GM18526 (cell line): ENCODE data around the gene CTNNA3.

Source experiments
- POLR2A ChIP-seq: IDR thresholded peaks from 3 replicates; pipeline ENCODE4 v1.6.1; 2011; ENCODE audit not compliant: insufficient read length; ENCODE audit errors: extremely low read depth

The CTNNA3 gene

DNA sequence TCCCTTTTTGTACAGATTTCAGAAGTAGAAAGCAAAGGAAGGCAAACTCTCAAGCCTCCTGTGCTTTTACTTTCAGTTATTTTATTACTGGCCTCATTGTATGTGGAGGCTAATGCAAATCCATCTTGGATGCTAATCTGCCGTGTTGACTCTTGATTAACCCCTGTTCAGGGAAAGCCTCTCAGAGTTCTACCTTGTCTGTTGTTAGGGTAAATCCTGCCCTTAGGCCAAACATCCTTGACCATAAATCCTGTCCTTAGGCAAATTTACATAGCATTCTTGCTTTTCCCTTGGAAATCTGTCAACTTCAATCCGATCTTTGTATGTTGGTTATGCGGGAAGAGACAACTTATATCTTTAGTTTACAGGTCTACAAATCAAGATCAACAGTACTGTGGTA is 1480.1 kb downstream of the CTNNA3 start:
- no peak for TF ChIP-seq POLR2A

DNA sequence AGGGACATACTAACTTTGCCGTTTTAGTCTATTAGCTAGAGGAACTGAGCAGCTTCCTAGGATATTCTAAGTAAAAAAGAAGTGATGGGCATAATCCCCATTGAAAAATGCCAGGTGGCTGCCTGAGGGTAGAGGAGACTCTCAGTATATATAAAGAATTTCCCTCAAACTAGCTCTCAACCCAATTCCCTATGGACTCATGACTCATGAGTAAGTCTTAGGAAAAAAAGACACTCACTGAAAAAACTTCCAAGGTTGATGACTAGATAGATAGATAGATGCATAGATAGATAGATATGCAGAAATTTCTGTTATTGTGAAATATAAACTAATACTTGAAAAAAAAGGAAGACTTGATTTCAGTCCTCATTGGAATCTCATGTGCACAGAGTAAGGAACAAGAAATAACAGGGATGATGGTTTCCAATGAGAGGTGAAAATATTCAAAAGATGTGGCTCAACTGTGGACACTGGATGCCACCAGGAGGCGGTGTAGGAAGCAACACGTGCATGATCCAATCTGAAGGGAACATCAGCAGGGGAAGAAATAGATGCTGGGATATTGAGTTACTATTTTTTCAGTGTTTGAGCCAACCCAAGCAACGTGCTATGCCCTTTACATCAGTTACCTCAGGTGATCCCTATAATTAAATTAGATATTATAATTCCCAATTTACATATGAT is 1481.1 kb downstream of the CTNNA3 start:
- no peak for TF ChIP-seq POLR2A

DNA sequence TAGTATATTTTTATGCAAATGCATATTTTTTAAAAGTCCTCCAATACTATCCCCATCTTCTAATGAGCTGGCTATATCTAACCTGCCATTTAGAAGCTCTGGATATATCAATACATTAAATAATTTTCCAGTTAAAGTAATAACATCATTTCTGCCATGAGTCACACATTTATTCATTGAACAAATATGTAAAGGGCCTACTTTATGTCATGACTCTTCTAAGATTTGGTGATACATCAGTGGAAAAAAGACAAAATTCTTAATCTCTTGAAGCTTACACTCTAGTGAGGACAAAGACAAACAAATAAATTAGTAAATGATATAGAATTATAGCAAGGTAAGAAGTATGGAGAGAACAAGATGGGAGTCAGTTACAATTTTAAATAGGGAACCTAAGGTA is 1487.0 kb downstream of the CTNNA3 start:
- TF ChIP-seq POLR2A, result no peak

DNA sequence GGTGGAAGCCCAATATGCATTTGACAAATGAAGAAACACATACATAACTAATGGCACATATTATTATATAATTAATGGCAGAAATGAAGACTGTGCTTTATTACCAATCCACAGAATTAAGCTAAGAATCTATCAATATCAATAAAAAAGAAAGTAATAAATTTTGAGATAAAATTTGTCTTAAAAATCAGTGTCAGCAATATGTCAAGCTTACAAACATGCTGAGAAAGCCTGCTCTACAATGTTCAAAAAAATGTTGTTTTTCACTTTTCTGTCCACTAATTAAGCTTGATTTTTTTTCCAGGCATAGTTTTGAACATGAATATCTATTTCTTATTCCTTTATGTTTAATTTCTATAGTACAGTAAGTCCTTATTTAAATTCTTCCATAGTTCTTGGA is 1491.2 kb downstream of the CTNNA3 start:
- TF ChIP-seq POLR2A, result no peak

DNA sequence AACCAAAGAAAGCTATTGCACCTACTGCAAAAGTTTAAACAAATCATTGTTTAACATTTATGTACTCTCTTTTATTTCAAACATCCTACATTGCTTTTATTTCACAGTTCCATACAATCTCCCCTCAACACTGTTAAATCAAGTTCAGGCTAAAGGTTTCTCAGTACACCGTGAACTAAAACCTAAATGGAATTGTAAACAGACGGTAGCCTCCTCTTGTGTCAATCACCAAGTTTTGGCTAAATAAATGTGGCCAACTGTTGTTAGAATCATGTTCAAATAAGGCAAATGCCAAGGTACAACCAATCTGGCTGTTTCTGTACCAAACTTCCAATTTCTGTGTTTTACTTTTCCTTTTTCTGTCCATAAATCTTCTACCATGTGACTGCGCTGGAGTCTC is 1493.9 kb downstream of the CTNNA3 start:
- TF ChIP-seq POLR2A, result no peak

DNA sequence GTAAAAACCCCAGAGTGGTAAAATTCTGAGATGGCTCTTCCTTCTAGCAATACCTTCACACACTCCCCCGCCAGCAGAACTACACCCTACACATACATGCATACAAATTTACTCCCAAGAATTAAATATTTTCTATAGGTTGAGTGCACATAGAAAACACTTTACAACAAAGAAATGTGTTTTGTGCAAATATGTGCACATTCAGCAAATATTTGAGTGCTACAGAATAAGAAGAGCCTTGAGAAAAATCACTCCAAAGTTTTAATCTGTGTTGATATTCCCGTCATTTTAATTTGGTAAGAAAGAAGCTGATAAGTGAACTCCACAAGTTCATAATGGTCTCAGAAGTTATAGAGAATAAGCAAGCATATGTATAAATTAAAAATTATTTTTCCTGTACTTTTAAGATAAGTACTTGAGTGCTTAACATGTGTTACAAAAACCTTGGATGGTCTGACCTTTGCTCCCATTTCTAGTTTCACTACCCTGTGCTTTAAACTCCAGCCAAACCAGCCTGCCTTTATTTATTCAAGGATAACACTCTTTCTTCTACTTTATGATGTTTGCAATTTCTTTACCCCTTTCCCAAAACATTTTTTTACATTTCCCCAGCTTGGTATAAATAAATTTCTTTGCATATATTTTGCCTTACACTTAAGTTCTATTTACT is 1503.7 kb downstream of the CTNNA3 start:
- no peak for TF ChIP-seq POLR2A

DNA sequence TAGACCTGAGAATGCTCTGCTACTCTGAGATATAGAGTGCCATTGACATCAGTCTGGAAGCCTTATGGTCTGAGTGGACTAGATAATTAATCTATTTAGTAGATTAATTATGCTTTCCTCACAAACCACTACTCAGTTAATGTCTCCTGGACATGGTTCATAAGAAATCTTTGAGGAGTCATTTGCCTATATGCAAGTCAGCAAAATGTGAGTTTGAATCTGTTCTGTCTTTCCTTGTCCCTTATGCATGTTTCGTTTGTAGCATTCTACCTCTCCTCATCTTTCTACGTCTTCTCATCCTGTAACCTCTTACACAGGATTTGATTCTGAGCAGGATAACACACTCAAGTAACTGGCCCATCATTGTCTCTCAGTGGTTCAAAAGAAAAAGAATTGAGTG is 1505.6 kb downstream of the CTNNA3 start:
- no peak for TF ChIP-seq POLR2A

DNA sequence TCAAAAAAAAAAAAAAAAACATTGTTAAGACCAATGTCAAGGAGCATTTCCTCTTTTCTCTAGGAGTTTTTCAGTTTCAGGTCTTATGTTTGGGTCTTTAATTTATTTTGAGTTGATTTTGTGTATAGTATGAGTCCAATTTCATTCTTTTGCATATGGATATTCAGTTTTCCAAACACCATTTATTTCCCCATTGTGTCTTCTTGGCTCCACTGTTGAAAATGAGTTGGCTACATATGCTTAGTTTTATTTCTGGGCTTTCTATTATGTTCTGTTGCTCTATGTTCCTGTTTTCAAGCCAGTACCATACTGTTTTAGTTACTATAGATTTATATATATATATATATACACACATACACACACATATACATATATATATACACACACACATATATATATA is 1506.7 kb downstream of the CTNNA3 start:
- TF ChIP-seq POLR2A, result no peak

DNA sequence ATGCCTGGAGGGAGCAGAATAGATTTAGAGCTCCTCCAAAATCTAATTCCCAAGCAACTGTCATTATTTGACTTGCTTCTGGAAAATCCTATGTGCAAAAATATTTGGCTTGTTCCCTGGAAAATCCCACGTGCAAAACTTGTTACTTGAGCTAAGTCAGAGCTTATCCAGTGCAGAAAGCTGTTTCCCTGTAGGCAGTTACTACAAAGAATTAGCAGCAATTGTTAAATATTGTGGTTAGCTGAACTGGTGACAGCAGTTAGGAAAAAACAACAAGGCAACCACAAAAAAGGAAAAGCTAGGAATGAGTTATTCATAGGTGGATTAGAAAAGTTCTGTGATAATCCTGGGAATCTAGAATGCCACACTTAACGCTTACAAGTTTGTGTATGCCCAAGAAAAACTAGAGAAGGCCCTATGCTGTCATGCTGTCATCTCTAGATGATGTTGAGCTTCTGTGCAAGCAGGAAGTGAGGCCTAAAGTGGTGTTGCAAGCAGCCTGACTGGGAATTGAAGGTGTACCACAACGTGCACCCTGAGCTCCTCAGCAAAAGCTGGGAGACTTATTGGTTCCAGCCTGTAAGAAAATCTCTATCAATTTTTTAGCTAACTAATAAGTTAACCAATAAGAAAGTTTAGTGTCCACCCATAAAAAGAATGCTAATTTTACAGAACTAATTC is 1508.8 kb downstream of the CTNNA3 start:
- no peak for TF ChIP-seq POLR2A

DNA sequence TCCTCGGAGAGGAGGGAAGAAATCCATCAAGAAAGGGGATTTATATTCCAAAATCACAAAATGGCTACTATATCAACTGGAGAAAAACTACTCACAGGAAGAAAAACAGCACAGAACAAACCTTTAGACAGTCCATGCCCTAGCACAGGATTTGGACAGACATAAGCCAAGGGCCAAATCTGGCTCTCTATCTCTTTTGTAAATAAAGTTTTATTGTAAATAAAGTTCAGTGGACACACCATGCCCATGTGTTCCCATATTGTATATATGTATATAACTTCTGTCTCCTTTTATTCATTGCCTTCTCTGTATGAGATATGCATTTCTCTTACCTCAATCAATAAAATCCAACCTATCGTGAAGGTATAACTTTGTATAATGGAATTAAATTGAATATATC is 1513.0 kb downstream of the CTNNA3 start:
- TF ChIP-seq POLR2A, result no peak

DNA sequence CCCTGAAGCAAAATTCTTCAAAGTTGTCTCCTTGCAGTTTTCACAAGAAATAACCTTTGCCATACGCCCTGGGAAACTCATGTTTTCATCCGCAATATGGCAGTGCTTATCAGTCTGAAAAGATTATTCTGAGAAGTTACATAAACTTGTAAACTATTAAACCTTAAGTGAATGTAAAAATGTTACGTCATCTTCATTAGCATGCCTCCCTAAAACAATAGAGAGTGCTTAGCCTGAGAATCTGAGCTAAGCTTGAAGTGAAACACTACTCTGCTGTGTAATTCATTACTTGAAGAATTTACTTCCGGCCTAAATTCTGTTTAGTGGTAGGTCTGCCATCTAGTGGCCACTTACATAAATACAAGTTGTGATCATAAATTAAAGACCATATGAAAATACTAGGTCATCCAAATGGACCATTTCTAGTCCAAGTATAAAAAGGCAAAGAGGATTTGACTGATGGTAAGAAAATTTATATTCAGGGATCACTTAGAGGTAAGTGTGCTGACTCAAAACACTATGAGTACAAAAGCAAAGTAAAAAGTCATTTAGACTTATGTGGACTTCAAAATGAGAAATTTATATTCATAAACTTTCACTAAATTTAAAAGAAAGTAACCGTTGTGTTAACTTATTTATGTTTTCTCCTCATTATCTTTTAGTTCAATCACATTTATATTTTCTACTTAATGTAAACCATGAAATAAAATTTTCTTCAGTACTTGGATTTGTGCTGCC is 1515.2 kb downstream of the CTNNA3 start:
- TF ChIP-seq POLR2A, result no peak

DNA sequence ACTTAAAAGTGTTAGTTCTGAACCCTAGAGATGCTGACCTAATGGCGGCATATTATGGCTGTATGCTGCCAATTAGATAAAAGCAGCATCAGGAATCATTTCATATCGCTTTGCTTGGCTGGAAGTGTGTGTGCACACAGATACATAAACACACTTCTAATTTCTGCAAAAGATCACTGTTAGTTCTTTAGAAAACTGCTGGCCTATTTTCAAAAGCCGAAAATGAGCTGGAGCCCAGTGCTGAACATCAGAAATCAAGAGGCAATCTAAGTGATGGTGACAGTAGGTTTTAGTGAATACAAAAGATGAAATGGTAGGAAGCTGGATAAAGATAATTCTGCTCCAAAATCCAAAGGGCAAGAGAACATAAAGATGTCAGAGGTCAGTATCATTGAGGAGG is 1516.0 kb downstream of the CTNNA3 start:
- TF ChIP-seq POLR2A, result no peak

DNA sequence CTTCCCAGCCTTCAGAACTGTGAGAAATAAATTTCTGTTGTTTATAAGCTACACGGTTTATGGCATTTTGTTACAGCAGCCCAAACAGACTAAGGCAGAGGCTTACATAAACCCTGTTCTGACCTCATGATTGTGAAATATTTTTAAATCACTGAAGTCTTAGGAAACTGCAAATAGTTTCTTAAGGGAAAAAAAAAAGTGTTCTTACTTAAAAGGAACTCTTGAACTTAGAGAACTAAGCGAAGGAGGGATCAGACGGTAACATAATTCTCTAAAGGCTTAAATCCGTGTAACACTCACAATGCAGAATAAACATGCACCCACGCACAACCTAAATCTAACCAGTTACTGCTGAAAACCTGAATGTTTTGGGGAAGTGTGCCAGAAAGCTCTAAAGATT is 1519.2 kb downstream of the CTNNA3 start:
- no peak for TF ChIP-seq POLR2A

DNA sequence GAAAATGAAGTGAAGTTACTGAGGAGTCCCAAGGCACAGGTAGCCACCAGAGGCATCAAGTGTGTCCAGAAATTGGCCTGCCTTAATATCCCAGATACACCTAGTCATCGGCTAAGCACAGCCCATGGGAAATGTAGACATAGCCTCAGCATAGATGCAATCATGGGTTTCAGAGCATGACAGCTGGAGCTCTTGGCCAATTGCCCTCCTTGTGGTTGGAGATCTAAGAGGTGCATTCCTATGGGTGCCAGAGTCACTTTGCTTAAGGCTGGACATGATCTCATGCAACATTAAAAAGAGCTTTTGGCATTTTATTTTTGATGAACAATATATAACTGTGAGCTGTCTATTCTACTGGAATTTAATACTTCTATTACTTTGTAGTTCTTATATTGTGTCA is 1528.2 kb downstream of the CTNNA3 start:
- no peak for TF ChIP-seq POLR2A

DNA sequence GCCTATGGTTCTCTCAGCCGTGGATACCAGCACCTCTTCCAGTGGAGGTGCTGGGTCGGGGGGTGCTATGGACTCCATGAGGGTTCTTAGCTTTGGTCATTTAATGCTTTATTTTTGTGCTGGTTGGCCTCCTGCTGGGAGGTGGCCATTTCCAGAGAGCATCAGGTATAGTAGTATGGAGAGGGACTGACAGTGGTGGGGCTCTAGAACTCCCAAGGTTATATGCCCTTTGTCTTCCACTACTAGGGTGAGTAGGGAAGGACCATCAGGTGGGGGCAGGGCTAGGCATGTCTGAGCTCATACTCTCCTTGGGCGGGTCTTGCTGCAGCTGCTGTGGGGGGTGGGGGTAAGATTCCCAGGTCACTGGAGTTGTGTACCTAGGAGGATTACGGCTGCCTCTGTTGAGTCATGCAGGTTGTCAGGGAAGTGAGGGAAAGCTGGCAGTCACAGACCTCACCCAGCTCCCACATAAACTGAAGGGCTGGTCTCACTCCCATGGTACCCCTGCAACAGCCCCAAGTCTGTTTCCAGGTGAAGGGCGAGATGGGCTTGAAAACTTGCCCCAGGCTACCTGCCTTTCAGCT is 1533.3 kb downstream of the CTNNA3 start:
- no peak for TF ChIP-seq POLR2A
